Activated CD4-positive, CD25-positive, alpha-beta regulatory T cell (primary cell): ENCODE results near the gene ST6GALNAC6.
"Not testable (repeated sequence)": the region's sequence is repeated elsewhere in the genome, so short reads cannot be mapped to it uniquely, and the experiment has no call there.

Source experiments
- DNase-seq, 4 experiments: peaks; one replicate each; lab custom pipeline; 2025; lab: John Stamatoyannopoulos, UW

Gene ST6GALNAC6

DNA sequence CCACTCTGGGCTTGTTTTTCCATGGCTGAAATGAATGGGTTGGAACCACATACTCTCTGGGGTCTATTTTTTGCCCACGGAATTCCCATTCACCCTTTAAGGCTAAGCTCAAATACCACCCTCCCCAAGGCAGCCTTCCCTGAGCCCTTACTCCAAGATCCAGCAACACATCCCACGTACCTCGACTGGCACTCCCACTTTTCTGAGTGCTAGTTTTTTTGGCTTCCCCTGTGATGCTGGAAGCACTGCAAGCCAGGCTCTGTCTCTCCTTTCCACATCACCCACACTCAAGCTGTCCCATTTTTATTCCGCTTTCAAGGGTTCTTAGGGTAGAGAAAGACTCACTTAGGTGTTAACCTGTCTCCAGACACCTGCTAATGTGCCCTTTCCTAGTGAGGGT, 6.0 kb downstream of the ST6GALNAC6 start:
- DNase-seq = no peak

- no peak for DNase-seq
Observed at GRCh38 chr9:127892831-127893230, 6.6 kb downstream of the ST6GALNAC6 start.

DNA sequence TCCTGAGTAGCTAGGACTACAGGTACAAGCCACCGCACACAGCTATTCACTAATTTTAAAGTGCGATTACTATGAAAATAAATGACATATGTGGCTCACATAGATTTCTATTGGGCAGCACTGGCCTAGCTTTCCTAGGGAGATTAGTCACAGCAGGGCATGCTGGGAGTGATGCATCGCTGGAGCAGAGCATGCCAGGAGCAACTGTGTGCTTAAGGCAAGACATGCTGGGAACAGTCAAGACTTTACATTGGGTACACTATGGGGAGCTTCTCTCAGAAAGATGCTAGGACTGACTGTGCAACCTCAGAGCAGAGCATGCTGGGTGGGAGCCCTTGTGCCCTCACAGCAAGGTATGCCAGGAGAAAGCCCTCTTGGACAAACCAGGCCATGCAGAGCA, 9.3 kb downstream of the ST6GALNAC6 start:
- DNase-seq = no peak

DNA sequence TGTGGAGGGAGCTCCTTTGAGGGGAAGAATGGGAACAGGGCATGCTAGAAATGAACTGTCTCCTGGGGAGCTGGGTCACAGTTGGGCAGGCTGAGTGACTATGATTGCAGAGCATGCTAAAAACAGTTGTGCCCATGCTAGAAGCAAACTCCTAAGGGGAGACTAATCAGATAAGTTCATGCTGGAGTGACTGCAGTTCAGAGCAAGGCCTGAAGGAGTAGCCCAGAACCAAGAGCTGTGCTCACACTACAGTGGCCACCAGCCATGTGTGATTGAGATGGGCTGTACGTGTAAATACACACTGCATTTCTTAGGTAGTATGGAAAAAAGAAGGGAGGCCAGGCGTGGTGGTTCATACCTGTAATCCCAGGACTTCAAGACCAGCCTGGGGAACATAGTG, 11.6 kb downstream of the ST6GALNAC6 start:
- DNase-seq = no peak

DNA sequence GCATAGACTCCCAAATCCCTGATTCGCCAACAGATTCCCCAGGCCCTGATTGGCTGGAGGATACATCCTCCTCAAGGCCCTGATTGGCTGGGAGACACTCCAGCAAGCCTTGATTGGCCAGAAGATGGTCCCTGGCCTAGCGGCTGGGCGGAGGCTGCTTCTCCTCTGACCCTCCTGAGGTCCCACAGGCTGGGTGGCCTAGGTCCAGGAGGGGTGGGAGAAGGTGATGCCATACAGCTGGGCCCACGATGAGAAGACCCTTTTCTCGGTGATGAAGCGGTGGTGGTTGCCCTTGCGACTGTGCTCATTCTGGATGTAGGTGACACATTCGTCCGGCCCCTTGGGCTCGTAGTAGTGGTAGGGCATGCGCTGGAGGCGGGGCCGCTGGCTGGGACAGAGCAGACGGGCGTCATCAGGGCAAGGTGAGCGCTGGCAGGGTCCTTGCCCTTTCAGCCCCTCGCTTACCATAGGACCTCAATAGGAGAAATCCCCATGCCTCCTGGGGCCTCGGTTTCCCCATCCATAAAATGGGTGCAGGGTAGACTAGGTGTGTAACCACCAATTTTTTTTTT, 12.9 kb downstream of the ST6GALNAC6 start:
- no peak for DNase-seq

DNA sequence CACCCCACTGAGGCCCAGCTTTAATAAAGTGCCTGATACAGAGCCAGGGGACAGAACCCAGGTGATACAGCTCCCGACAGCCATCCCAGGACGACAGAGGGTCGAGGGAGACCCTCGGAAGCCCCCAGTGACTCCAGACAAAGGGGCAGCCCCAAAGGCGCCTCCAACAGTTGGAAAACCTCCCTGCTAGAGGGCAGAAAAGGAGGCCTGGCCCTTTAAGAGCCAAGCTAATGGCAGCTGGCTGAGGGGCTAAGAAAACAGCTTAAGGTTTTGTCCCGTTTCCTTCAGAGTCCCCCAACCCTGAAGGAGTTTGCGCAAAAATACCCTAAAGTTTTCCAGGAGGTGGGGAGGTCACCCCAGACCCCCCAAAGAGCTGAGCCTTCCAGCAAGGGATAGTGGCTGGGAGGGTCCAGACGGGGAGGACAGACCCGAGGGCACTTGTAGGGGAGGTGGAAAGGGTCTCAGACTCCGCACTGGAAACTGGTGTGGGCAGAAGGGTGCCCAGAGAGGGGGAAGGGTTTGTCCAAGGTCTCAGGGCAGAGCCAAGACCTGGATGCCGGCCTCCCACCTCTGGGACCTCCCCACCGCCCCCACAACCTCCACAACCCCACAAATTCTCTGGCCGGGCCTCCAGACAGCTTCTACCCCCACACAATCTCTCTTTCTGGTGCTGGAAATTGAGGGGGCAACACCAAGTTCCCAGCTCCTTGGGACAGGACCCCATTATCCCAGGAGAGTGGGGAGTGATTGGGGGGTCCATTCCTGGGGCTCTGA, 13.7 kb downstream of the ST6GALNAC6 start:
- DNase-seq = no peak

- DNase-seq = no peak
Observed at GRCh38 chr9:127884976-127885490, 14.4 kb downstream of the ST6GALNAC6 start.

- no peak for DNase-seq
Observed at GRCh38 chr9:127884427-127884911, 14.9 kb downstream of the ST6GALNAC6 start.

DNA sequence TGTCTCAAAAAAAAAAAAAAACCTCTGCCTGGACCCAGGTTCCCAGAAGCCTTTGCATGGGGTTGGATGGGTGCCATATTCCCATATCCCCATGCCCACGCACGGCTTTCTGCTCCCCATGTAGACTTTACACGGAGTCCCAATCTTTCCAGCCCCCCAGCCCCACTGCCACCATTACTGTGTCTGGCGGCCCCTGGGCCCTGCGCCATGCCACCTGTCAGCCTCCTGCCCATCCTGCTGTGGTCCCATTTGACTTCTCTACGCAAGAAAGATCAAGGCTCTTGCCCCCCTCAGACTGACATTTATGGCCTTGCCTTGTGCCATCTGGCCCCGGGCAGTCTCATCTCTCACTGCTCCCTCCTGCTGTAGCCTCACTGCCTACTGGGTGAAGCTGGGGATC, 15.4 kb downstream of the ST6GALNAC6 start:
- DNase-seq = no peak

DNA sequence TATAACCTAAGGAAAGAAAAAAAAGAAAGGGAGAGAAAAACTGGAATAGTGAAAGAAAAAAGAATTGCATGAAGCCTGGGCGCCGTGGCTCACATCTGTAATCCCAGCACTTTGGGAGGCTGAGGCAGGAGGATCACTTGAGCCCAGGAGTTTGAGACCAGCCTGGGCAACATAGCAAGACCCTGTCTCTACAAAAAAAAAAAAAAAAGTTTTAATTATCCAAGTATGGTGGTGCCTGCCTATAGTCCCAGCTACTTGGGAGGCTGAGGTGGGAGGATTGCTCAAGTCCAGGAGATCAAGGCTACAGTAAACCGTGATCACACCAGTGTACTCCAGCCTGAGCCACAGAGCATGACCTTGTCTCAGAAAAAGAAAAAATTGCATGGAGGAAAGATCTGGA, 17.7 kb downstream of the ST6GALNAC6 start:
- not testable (repeated sequence) for DNase-seq

DNA sequence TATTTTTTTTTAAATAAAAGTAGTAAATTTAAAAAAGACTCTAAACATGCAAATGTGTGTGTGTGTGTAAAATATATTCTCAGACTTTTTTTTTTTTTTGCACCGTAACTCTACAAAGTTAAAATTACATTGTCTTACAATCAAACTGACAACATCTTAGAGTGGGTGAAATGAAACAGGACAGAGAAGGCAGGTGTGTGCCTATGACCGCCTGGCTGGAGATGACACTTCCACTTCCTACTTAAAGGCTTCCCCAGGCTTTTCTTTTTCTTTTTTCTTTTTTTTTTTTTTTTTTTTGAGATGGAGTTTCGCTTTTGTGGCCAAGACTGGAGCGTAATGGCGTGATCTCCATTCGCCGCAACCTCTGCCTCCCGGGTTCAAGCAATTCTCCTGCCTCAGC, 19.3 kb downstream of the ST6GALNAC6 start:
- no peak for DNase-seq

DNA sequence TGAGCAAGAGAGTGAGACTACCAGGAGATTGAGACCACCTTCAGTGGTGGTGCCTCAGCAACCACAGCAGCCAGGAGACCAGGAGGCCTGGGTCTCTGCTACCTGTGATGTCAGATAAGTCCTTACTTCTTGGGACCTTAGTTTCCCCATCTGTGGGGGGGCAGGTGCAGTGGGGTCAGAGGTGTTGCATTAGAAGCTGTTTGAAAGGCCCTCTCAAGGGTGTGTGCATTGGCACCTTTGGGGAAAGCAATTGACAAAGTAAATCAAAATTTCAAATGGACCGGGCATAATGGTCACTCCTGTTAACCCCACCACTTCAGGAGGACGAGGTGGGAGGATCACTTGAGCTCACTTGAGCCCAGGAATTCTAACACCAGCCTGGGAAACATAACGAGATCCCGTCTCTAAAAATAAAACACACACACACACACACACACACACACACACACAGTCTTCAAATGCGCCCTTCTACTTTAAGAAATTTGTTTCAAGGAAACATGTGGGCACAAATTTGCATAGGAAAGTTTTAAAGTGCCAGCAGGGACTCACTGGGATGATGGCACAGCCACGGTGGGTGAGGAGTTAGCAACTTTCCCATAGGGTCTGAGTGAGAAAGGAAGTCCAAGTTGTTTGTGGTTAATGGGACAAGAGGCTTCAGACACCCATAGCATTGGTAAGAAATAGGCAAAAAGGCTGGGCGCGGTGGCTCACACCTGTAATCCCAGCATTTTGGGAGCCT, 20.6 kb downstream of the ST6GALNAC6 start:
- DNase-seq = no peak

- DNase-seq = no peak
Observed at GRCh38 chr9:127878001-127878651, 21.3 kb downstream of the ST6GALNAC6 start.

GRCh38 chr9:127877566-127877998, 21.8 kb downstream of the ST6GALNAC6 start, which contains the start of gene AK1:
AK1 (minus strand) TSS chr9:127877675; CDS start chr9:127874617, 3,058 bp downstream.
- no peak for DNase-seq

- DNase-seq = no peak
Observed at GRCh38 chr9:127876764-127877562, 22.4 kb downstream of the ST6GALNAC6 start.

GRCh38 chr9:127876026-127876763, 23.2 kb downstream of the ST6GALNAC6 start:
- DNase-seq = no peak

- no peak for DNase-seq
Observed at GRCh38 chr9:127875306-127875966, 24.0 kb downstream of the ST6GALNAC6 start.

DNA sequence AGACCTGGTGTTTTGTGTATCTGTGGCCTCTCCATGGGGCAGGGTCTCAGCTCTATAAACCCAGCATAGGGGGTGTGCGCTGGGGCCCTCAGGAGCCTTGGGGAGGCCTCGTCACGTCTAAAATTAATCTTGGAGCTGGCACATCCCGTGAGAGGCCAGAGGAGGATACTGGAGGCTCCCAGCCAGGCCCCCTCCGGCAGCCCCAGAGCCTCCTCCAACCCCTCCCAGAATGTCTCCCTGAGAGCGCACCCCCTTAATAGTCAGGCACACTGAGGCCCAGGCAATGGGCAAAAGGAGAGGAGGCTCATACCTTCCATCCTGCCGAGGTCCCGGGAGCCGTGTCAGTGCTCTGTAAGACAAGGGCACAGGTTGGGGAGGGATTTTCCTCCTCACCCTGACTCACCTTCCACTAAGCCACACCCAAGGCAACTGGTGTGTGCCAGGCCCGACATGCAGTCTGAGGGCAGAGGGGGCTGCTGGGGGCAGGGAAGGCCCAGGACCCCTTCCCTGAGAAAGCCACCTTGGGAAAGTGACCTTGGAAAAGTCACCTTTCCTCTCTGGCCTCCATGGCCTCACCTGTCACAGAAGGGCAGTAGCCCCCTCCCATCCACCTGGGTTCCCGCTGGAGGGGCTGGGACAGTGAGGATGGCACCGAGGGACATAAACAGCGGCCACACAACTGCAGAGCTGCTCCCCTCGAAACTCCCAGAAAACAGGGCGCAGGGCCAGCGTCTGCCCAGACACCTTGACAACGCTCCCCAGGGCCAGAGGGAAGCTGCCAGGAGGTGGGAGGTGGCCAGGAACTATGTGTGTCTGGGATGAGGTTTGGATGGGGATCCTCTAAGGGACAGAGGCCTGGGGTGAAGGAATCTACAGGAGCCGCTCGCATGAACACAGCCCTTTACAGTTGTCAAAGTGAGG, 24.8 kb downstream of the ST6GALNAC6 start:
- DNase-seq = no peak

GRCh38 chr9:127873886-127874285, 25.5 kb downstream of the ST6GALNAC6 start:
- DNase-seq = no peak
